HepG2 (cell line): ENCODE data around the gene CIROP. TPM values are rescaled to one million over a fixed set of nuclear protein-coding genes. Genes with fewer than 3 reads are reported as not detected.
A peak's percentile ranks its signal among the peaks of the same experiment; 100 is the strongest.

Experiments used
- ARNT2 ChIP-seq: sonication (generic); formaldehyde crosslinking; IDR thresholded peaks from 2 replicates; pipeline ENCODE4 v1.8.0; 2022; ENCODE audit warnings: mild to moderate bottlenecking, low read depth, missing genetic modification reagents, moderate library complexity
- CEBPG ChIP-seq: IDR thresholded peaks from 2 replicates; pipeline ENCODE4 v1.6.1; 2016
- HNF4A ChIP-seq: sonication (generic); formaldehyde crosslinking; IDR thresholded peaks from 2 replicates; pipeline ENCODE4 v1.4.0; 2020; ENCODE audit warnings: missing genetic modification reagents
- HNRNPH1 ChIP-seq: fragments of 200-400 bp; formaldehyde crosslinking; optimal IDR thresholded peaks from 2 replicates; pipeline ENCODE3; 2017; ENCODE audit warnings: mild to moderate bottlenecking, low read depth, low read length
- HOXA9 ChIP-seq: sonication (generic); formaldehyde crosslinking; IDR thresholded peaks from 2 replicates; pipeline ENCODE4 v1.8.1; 2022; ENCODE audit warnings: missing genetic modification reagents, mild to moderate bottlenecking, moderate library complexity, borderline replicate concordance
- MIER2 ChIP-seq: IDR thresholded peaks from 2 replicates; pipeline ENCODE4 v1.6.1; 2016; ENCODE audit warnings: missing biosample characterization, missing genetic modification reagents
- SRY ChIP-seq: sonication (generic); formaldehyde crosslinking; IDR thresholded peaks from 2 replicates; pipeline ENCODE4 v1.8.0; 2022; ENCODE audit warnings: mild to moderate bottlenecking, missing genetic modification reagents
- YY1 ChIP-seq: IDR thresholded peaks from 2 replicates; pipeline ENCODE4 v1.6.1; 2011; ENCODE audit warnings: low read length, low read depth, moderate library complexity, mild to moderate bottlenecking; ENCODE audit not compliant: insufficient read depth, insufficient replicate concordance
- ZFP37 ChIP-seq: sonication (generic); formaldehyde crosslinking; IDR thresholded peaks from 2 replicates; pipeline ENCODE4 v1.4.0; 2020; ENCODE audit warnings: missing genetic modification reagents, borderline replicate concordance
- ZFY ChIP-seq: sonication (generic); formaldehyde crosslinking; IDR thresholded peaks from 2 replicates; pipeline ENCODE4 v1.4.0; 2020; ENCODE audit warnings: missing genetic modification reagents
- ZNF557 ChIP-seq: sonication (generic); formaldehyde crosslinking; IDR thresholded peaks from 2 replicates; pipeline ENCODE4 v1.4.0; 2020; ENCODE audit warnings: missing genetic modification reagents
- polyA plus RNA-seq, 8 experiments: library from polyadenylated mRNA; depleted of rRNA in 3 of 8; stranded (reverse) in 7 of 8; unstranded in 1 of 8; fragments of >200 nt; fragmentation: Illumina TruSeq in 4 of 8; extraction: Trizol in 4 of 8; gene quantifications; 2 replicates each; pipeline versions ENCODE4 v1.2.1 to v1.2.3, GENCODE V29; 2011 to 2016; ENCODE audit warnings: low read depth in 4 of 8, missing spikeins in 1 of 8, mixed read lengths in 1 of 8; ENCODE audit not compliant: insufficient read depth in 1 of 8
- total RNA-seq, 5 experiments: library from RNA; depleted of rRNA; stranded (reverse); fragments of >200 nt; fragmentation: Illumina TruSeq; extraction: Trizol; gene quantifications; 2 replicates each; pipeline ENCODE4 v1.2.3, GENCODE V29; 2016; ENCODE audit warnings: low read depth in 1 of 5
- TF ChIP-seq, protein P1 (sequence below): sonication (generic); formaldehyde crosslinking; IDR thresholded peaks from 2 replicates; pipeline ENCODE4 v1.9.0; 2021; ENCODE audit warnings: missing genetic modification reagents, mild to moderate bottlenecking, borderline replicate concordance
- TF ChIP-seq, protein P2 (sequence below): sonication (generic); formaldehyde crosslinking; IDR thresholded peaks from 2 replicates; pipeline ENCODE4 v1.5.0; 2020; ENCODE audit warnings: mild to moderate bottlenecking, missing genetic modification reagents, borderline replicate concordance
- TF ChIP-seq, protein P3 (sequence below): sonication (generic); formaldehyde crosslinking; IDR thresholded peaks from 2 replicates; pipeline ENCODE4 v1.5.0; 2020; ENCODE audit warnings: mild to moderate bottlenecking, missing genetic modification reagents
- TF ChIP-seq, protein P4 (sequence below): sonication (generic); formaldehyde crosslinking; IDR thresholded peaks from 2 replicates; pipeline ENCODE4 v1.5.0; 2020; ENCODE audit warnings: mild to moderate bottlenecking, missing genetic modification reagents

CIROP gene
- total and polyA plus RNA-seq, 2 of the 13 experiments (the other 11 are each of a cell fraction or from before 2014, with no cell fraction given) = 0.07 TPM; not detected in 1

DNA sequence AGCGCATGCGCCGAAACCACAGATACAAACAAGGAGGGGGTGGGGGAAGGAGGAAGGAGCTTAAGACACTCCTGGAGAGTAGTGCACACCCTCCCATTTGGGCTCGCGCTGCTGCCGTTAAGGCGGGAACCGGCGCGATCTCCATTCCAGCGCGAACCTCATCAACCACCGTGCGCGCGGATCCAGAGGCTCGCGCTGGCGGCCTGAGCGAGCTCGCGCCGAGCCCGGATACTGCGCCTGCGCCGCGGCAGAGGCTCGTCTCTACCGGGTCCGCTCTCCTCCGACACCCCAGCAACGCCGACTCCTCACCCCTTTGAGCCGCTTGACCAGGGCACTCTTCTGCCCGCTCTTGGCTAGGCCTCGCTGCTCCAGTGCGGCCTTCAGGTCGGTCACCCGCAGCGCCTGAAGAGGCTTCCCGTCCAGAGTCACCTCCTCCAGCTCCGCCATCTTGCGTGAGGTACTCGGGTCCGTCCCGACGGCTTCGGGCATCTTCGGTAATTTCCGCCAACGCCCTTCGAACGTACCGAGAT is 10.1 kb downstream of the CIROP start, which contains the start of gene ACIN1 (continued):
- TF ChIP-seq ZFP37 (CRISPR knock-in tag) (peak; percentile 91), ZFY (CRISPR knock-in tag) (peak; percentile 87), HNRNPH1 (no peak), YY1 (peak; percentile 98), HNF4A (CRISPR knock-in tag) (peak; percentile 69; the same call in 1 of the 2 replicates), ARNT2 (CRISPR knock-in tag) (peak; percentile 83), ZNF557 (peak; percentile 90; the same call in 1 of the 2 replicates), CEBPG (CRISPR knock-in tag) (0 out of 2 replicates have a peak, but pooled peaks have one; percentile 44), HOXA9 (CRISPR knock-in tag) (no peak), SRY (CRISPR knock-in tag) (peak; percentile 96), MIER2 (0 out of 2 replicates have a peak, but pooled peaks have one; percentile 41)
- TF ChIP-seq, protein P1, sequence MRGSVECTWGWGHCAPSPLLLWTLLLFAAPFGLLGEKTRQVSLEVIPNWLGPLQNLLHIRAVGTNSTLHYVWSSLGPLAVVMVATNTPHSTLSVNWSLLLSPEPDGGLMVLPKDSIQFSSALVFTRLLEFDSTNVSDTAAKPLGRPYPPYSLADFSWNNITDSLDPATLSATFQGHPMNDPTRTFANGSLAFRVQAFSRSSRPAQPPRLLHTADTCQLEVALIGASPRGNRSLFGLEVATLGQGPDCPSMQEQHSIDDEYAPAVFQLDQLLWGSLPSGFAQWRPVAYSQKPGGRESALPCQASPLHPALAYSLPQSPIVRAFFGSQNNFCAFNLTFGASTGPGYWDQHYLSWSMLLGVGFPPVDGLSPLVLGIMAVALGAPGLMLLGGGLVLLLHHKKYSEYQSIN (CRISPR knock-in tag) = no peak
- TF ChIP-seq, protein P2, sequence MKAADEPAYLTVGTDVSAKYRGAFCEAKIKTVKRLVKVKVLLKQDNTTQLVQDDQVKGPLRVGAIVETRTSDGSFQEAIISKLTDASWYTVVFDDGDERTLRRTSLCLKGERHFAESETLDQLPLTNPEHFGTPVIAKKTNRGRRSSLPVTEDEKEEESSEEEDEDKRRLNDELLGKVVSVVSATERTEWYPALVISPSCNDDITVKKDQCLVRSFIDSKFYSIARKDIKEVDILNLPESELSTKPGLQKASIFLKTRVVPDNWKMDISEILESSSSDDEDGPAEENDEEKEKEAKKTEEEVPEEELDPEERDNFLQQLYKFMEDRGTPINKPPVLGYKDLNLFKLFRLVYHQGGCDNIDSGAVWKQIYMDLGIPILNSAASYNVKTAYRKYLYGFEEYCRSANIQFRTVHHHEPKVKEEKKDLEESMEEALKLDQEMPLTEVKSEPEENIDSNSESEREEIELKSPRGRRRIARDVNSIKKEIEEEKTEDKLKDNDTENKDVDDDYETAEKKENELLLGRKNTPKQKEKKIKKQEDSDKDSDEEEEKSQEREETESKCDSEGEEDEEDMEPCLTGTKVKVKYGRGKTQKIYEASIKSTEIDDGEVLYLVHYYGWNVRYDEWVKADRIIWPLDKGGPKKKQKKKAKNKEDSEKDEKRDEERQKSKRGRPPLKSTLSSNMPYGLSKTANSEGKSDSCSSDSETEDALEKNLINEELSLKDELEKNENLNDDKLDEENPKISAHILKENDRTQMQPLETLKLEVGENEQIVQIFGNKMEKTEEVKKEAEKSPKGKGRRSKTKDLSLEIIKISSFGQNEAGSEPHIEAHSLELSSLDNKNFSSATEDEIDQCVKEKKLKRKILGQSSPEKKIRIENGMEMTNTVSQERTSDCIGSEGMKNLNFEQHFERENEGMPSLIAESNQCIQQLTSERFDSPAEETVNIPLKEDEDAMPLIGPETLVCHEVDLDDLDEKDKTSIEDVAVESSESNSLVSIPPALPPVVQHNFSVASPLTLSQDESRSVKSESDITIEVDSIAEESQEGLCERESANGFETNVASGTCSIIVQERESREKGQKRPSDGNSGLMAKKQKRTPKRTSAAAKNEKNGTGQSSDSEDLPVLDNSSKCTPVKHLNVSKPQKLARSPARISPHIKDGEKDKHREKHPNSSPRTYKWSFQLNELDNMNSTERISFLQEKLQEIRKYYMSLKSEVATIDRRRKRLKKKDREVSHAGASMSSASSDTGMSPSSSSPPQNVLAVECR (CRISPR knock-in tag) = peak; percentile 93
- TF ChIP-seq, protein P3, sequence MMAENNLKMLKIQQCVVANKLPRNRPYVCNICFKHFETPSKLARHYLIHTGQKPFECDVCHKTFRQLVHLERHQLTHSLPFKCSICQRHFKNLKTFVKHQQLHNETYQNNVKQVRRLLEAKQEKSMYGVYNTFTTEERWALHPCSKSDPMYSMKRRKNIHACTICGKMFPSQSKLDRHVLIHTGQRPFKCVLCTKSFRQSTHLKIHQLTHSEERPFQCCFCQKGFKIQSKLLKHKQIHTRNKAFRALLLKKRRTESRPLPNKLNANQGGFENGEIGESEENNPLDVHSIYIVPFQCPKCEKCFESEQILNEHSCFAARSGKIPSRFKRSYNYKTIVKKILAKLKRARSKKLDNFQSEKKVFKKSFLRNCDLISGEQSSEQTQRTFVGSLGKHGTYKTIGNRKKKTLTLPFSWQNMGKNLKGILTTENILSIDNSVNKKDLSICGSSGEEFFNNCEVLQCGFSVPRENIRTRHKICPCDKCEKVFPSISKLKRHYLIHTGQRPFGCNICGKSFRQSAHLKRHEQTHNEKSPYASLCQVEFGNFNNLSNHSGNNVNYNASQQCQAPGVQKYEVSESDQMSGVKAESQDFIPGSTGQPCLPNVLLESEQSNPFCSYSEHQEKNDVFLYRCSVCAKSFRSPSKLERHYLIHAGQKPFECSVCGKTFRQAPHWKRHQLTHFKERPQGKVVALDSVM (CRISPR knock-in tag) = peak; percentile 81
- TF ChIP-seq, protein P4, sequence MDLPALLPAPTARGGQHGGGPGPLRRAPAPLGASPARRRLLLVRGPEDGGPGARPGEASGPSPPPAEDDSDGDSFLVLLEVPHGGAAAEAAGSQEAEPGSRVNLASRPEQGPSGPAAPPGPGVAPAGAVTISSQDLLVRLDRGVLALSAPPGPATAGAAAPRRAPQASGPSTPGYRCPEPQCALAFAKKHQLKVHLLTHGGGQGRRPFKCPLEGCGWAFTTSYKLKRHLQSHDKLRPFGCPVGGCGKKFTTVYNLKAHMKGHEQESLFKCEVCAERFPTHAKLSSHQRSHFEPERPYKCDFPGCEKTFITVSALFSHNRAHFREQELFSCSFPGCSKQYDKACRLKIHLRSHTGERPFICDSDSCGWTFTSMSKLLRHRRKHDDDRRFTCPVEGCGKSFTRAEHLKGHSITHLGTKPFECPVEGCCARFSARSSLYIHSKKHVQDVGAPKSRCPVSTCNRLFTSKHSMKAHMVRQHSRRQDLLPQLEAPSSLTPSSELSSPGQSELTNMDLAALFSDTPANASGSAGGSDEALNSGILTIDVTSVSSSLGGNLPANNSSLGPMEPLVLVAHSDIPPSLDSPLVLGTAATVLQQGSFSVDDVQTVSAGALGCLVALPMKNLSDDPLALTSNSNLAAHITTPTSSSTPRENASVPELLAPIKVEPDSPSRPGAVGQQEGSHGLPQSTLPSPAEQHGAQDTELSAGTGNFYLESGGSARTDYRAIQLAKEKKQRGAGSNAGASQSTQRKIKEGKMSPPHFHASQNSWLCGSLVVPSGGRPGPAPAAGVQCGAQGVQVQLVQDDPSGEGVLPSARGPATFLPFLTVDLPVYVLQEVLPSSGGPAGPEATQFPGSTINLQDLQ (CRISPR knock-in tag) = no peak
